T47D (cell line): ENCODE results near the gene SRGAP3.
A peak's percentile ranks its signal among the peaks of the same experiment; 100 is the strongest.

Source experiments
- DNase-seq, 2 experiments: peaks; one replicate each; pipeline versions ENCODE4 v3.0.0 to v3.0.0-alpha.2; 2011 to 2012; ENCODE audit warnings: low read depth in 1 of 2, low spot score in 1 of 2
- JUND ChIP-seq: IDR thresholded peaks from 2 replicates; pipeline ENCODE4 v1.6.1; 2012; ENCODE audit warnings: low read depth
- in situ Hi-C: cut with HindIII; loops from 2 replicates; pipeline ENCODE4 v1.10.0; 2016; ENCODE audit warnings: low sequenced_read_pairs, low pct_unique_long_range_greater_than_20kb

Gene SRGAP3

DNA sequence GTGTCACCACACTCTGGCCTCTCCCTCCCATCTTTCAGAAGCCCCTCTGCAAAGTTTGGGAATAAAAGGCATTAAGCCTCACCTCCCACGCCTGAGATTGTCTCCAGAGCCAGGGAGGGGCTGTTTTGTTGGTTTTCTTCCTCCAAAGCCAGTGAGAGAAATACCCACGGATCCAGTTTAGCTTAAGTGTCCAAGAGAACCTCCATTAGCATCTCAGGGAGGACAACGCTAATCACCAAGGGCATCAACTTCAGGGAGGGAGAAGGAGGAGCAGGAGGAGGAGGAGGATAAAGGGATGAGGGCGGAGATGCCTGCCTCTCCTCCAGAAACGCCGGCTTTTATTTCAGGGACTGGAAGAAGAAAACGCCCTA lies 101.6 kb downstream of the SRGAP3 start:
- peak in 1 of 2 experiments; percentile 22 for DNase-seq
- in situ Hi-C loops: no loop called here
- no peak for TF ChIP-seq JUND

- in situ Hi-C loops: no loop called here
- no peak for TF ChIP-seq JUND
- DNase-seq: peak in 1 of 2 experiments; percentile 31
These were observed 102.1 kb downstream of the SRGAP3 start for GRCh38 chr3:9147215-9147895.

- no peak for DNase-seq
- TF ChIP-seq JUND: no peak
- in situ Hi-C loops: no loop called here
These were observed 102.9 kb downstream of the SRGAP3 start for GRCh38 chr3:9146367-9147071.

DNA sequence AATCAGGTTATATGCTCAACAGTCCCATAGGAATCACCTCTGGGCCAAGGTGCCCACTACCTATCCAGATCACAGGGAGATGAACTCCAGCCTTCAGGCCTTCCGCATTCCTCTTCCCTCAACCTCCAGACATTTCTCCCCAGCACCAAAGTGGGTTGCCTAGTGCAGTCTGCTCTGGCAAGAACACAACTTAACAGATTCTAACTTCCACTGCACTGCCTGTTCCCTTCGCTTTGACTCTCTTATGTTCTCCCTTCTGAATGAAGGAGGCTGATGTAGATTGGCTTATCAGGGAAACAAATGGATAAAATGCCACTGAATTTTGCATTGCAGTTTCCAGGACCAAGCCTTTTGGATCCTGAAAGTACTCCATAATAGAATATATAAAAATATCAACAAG lies 106.3 kb downstream of the SRGAP3 start:
- no peak for DNase-seq
- TF ChIP-seq JUND: no peak
- in situ Hi-C loops: no loop called here

DNA sequence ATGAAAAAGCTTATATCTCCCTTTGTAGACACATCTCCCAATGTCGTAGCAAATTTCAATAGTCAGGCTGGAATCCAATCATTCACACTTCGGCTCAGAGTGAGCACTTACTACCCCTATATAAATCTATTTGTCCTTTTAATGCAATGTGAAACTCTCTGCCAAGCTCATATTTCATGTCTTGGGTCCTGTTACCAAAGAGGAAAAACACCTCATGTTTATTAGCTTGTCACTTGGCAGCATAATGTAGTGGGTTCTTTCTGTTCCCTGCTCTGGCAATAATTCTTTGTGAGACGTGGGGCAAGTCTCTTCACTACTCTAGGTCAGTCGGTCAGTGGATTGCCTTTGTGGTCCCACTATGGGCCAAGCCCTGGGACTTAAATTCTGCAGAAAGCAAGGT lies 107.1 kb downstream of the SRGAP3 start:
- DNase-seq: peak; percentile 55 to 60
- in situ Hi-C loops: no loop called here
- TF ChIP-seq JUND: no peak

DNA sequence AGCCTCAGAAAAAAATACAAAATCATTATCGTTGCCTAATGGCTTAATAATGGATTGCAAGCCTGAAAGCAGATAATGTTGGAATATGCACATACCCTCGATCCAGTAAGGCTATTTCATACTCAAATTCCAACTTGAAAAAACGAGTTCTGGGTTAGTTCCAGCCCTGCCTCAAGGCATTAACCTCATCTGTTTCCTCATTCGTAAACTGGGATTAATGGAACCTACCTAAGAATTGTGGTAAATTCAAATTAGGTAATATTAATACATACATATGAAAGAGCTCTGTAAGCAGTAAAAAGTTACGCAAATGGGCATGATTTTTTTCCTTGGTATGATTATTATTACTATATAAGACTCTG lies 107.5 kb downstream of the SRGAP3 start:
- in situ Hi-C loops: no loop called here
- DNase-seq: peak in 1 of 2 experiments; percentile 35
- no peak for TF ChIP-seq JUND

DNA sequence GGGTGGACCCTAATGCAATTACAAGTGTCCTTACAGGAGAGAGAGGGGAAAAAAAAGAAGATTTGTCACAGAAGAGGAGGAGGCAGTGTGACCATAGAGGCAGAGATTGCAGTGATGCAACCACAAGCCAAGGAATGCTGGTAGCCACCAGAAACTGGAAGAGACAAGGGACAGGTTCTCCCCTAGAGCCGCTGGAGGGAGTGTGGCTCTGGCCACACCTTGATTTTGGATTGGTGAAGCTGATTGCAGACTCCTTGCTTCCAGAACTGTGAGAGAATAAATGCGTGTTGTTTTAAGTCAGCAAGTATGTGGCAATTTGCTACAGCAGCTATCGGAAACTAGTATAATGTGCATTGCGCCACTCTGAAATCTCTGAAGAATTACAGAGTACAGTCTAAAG lies 110.1 kb downstream of the SRGAP3 start:
- TF ChIP-seq JUND: no peak
- in situ Hi-C loops: no loop called here
- DNase-seq: no peak

DNA sequence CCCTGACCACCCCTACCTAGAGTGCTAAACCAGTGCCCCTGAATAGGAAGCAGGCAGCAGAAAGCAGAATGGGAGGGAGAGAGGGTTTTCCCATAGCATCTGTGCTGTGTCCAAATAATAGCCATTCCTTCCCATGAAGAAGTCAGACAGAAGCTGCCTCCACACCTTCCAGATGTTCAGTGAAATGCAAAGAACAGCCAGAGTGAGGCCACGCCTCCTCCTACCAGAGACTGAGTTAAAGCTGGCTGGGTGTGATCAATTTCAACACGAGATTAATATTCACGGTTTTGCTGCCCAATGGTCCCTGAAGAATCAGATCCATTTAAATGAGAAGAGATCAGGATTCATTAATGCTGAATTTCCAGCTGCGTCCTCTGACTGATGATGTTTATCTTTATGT lies 111.8 kb downstream of the SRGAP3 start:
- no peak for TF ChIP-seq JUND
- no peak for DNase-seq
- in situ Hi-C loops: no loop called here

- TF ChIP-seq JUND: no peak
- in situ Hi-C loops: no loop called here
- DNase-seq: no peak
These were observed 112.5 kb downstream of the SRGAP3 start for GRCh38 chr3:9136746-9137465.

- TF ChIP-seq JUND: no peak
- in situ Hi-C loops: no loop called here
- DNase-seq: no peak
These were observed 113.4 kb downstream of the SRGAP3 start for GRCh38 chr3:9135930-9136525.

DNA sequence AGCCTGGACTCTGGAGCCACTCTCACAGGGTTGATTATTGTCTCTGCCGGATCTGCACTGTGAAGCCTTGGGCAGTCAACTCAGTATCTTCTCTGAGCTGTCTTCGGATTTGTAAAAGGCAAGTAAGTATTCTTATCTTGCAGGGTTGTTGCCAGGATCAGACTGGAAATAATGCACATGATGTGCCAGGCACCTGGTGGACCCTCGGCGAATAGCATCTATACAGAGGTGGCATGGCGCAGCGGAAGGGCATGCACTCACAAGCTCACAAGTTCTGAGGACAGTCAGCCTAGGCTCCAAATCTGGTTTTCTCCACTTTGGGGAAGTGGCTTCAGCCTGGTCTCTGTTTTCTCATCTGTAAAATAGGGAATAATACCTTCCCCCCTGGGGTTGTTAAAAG lies 113.9 kb downstream of the SRGAP3 start:
- TF ChIP-seq JUND: no peak
- in situ Hi-C loops: no loop called here
- no peak for DNase-seq

DNA sequence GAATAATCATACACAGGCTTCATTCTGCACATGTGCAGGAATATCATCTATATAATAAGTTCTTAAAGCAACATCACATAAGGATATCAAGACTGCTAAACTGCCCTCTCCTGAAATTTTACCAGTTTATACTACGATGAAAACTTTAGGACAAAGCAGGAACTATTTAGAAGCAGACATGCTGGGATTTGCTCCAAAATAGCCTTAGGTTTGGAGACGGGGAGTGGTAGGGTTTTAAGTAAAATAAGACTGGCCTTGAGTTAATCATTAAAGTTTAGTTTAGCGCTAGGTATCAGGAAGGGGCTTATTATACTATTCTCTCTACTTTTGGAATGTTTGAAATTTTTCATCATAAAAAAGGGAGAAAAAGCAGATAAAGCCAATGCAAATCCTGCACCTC lies 115.8 kb downstream of the SRGAP3 start:
- TF ChIP-seq JUND: no peak
- in situ Hi-C loops: no loop called here
- no peak for DNase-seq
